HG02852 (cell line): ENCODE data around the gene NAA35.

Experiments
- ATAC-seq: cut with Tn5 transposase; IDR thresholded peaks from one replicate; pipeline ENCODE4 v1.9.1; 2021; ENCODE audit warnings: mild to moderate bottlenecking, moderate library complexity; ENCODE audit not compliant: unreplicated experiment

Gene NAA35

DNA sequence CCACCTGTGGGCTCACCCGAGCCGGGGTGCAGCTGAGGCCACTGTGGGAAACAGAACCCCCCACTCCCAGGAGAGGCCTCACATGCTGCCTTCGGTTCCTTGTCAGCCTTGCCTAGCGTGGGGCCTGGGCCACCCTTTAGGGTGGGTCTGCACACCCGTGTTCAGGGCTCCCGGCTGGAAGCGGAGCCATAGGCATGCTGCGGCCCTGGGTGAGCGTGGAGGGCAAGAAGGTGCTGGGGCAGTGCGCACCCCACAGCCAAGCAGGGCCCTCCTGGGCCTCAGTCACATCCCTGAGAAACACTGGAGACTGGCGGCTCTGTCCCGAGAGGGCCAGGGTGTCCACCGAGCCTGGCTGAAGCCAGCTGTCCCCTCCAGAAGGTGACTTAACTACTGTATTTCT, 116.5 kb downstream of the NAA35 start:
- ATAC-seq = no peak

DNA sequence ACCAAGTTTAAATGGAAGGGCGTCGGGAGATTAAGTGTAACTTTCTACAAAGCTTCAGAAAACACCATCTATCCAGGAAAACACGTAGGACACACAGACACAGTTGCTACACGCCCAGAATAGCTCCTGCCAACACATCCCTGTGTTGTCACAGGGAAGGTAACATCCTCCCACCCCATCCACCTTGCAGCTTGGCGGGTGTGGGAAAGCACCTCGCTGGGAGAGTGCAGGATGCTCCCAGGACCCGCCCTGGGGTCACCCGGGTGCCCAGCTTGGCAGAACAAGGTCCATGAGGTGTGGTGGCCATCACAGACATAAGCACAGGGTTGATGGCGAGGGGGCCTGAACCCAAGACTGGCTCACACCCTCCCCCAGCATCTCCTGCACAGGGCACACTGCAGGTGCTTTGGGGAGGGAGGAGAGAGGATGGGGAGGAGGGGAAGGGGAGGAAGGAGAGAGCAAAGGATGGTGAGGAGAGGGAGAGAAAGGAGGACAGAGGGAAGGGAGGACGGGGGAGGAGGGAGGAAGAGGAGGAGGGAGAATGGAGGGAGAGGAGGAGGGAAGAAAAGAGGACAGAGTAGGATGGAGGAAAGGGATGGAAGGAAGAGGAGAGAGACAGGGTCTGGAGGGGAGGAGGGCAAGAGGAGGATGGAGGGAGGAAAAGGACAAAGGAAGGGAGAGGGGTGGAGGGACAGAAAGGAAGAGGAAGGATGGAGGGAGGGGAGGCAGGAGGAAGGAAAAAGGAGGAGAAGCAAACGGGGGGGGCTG, 121.2 kb downstream of the NAA35 start:
- ATAC-seq = no peak

DNA sequence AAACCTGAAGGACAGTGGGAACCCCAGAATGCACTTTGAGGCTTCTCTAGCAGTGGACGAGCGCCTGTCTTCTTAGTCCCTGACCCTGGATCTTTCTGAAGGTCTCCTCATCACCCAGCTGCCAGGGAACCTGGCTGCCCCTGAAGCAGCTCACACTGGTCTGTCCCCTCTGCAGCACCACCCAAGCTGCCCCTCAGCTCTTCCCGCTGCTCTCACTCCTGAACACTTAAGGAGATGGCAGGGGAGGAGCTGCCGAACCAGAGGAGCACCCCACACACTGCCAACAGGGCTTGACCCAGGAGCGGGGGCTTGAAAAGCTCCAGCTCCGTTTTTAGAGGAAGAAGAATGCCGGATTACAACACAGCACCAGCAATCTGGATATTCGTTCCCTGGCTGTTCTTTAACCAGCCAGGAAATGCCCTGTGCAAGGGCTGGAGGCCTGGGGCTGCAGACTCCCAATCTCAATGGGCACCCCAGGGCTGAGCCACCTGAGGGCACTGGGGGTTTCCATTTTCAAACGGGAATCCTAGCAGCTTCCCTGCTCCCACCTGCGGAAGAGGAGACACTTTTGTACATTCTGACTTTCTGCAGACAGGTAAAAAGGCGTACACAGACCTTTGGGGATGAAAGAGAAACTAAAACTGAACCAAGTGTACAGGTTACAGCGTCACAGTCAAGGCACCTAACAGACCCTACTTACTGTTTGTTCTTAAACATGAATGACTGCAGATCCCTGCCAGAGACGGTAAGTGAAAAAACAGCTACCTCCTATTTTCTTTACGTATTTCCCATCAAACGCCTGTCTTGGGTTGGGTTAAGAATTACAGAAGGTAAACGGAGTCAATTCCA, 122.1 kb downstream of the NAA35 start:
- ATAC-seq = no peak

DNA sequence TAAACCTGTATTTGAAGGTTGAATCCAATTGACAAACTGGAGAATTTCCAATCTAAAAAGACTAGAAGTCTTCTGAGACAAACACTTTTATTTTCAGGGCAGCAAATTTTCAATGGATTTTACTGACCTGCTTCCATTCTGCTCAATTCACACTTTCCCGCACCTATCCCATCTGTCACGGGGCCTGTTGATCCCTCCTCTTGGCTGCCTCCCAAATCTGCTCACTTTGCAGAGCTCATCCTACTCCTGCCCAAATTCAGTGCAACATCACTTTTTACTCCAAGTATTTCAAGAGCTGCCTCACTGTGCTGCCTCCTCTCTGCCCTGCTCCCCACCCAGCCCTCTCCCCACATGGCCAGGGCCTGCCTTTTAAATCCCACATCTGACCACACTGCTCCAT, 123.3 kb downstream of the NAA35 start:
- ATAC-seq = no peak

DNA sequence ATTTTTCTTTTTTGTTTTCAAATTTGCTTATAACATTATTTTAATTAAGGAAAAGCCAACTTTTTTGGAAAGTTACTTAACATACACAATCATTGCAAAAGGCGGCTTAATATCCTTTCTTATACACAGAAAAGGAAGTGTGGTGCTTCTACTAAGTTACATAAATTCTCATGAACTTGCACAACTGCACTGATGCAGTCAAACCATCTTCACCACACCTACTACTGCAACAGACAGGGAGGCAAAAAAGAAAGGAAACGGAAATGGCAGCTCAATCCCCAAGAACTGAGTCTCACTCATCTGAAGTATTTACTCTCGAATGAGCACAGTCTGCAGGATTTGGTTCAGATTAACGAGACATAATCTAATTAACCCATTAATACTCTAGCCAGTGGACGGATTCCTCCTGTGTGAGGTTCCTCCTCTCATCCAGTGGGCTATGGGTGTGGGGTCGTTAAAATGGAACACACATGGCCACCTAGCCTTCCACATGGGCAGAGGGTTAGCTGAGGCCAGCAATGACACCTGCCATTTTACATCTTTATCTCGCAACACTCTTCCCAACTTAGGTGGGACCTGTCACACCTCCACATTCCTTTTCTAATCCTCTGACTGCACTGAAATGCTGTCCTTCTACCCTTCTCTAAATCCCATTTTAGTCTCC, 128.4 kb downstream of the NAA35 start:
- ATAC-seq = no peak
